Measurements from ENCODE around the gene NPAS3. TPM values are rescaled to one million over a fixed set of nuclear protein-coding genes. Genes with fewer than 3 reads are reported as not detected.

Gene NPAS3
- total and polyA plus RNA-seq, 7 donors = 0.36 to 6.4 (median 4.6) TPM; not detected in 2

- Histone ChIP-seq H3K4me3 (no peak overlapping the region), H3K4me1 (no peaks in the 10 kb centered on the region), H3K27ac (no peak overlapping the region), H3K27me3 (no peaks in the 10 kb centered on the region), H3K36me3 (no peaks in the 10 kb centered on the region), H3K9me3 (no peaks in the 10 kb centered on the region)
- no peak for TF ChIP-seq EP300 (IDR thresholded peaks at IDR 0.05)
- TF ChIP-seq POLR2AphosphoS5 (IDR thresholded peaks at IDR 0.05) = no peak
- no peak for TF ChIP-seq POLR2A (IDR thresholded peaks at IDR 0.05)
- TF ChIP-seq CTCF (IDR thresholded peaks at IDR 0.05) = no peak
- intact Hi-C loops (cut with DNase I) = no loop called here
- 22 to 48% methylated on average over 4 of the region's 4 CpGs for WGBS, 2 donors
- DNase-seq = no peak
Measured at GRCh38 chr14:33475623-33476022, 536.9 kb downstream of the NPAS3 start.

GRCh38 chr14:33477797-33478196 is 539.1 kb downstream of the NPAS3 start:
- Histone ChIP-seq H3K4me3 (no peak overlapping the region), H3K36me3 (no peaks in the 10 kb centered on the region), H3K4me1 (no peaks in the 10 kb centered on the region), H3K9me3 (no peaks in the 10 kb centered on the region), H3K27me3 (no peaks in the 10 kb centered on the region), H3K27ac (no peak overlapping the region)
- no peak for TF ChIP-seq POLR2AphosphoS5 (IDR thresholded peaks at IDR 0.05)
- no peak for TF ChIP-seq POLR2A (IDR thresholded peaks at IDR 0.05)
- no peak for DNase-seq
- intact Hi-C loops (cut with DNase I) = no loop called here
- WGBS, 2 donors = 74 to 76% methylated on average over 3 of the region's 3 CpGs

GRCh38 chr14:33480071-33480886 is 541.6 kb downstream of the NPAS3 start:
- H3K27me3 ChIP-seq = no peaks in the 10 kb centered on the region
- intact Hi-C loops (cut with DNase I) = no loop called here
- H3K36me3 ChIP-seq = no peaks in the 10 kb centered on the region
- 79 to 86% methylated on average over 9 of the region's 9 CpGs for WGBS, 2 donors
- TF ChIP-seq EP300 (IDR thresholded peaks at IDR 0.05) = no peak
- TF ChIP-seq CTCF (IDR thresholded peaks at IDR 0.05) = no peak
- TF ChIP-seq POLR2AphosphoS5 (IDR thresholded peaks at IDR 0.05) = no peak
- no peak for TF ChIP-seq POLR2A (IDR thresholded peaks at IDR 0.05)
- no peak for DNase-seq
- H3K4me3 ChIP-seq = no peak overlapping the region
- no peaks in the 10 kb centered on the region for H3K9me3 ChIP-seq
- no peak overlapping the region for H3K27ac ChIP-seq
- H3K4me1 ChIP-seq = no peaks in the 10 kb centered on the region

GRCh38 chr14:33480887-33481184 is 542.2 kb downstream of the NPAS3 start:
- no peak overlapping the region for H3K4me3 ChIP-seq
- no peak overlapping the region for H3K27ac ChIP-seq
- TF ChIP-seq POLR2AphosphoS5 (IDR thresholded peaks at IDR 0.05) (no peak), EP300 (IDR thresholded peaks at IDR 0.05) (no peak), POLR2A (IDR thresholded peaks at IDR 0.05) (no peak), CTCF (IDR thresholded peaks at IDR 0.05) (no peak)
- no peaks in the 10 kb centered on the region for H3K4me1 ChIP-seq
- 85 to 92% methylated on average over 3 of the region's 3 CpGs for WGBS, 2 donors
- no peaks in the 10 kb centered on the region for H3K27me3 ChIP-seq
- intact Hi-C loops (cut with DNase I) = no loop called here
- no peaks in the 10 kb centered on the region for H3K36me3 ChIP-seq
- DNase-seq = no peak
- H3K9me3 ChIP-seq = no peaks in the 10 kb centered on the region

GRCh38 chr14:33483110-33483509 is 544.4 kb downstream of the NPAS3 start:
- DNase-seq = no peak
- no peaks in the 10 kb centered on the region for H3K4me1 ChIP-seq
- no peak for TF ChIP-seq POLR2AphosphoS5 (IDR thresholded peaks at IDR 0.05)
- no peak for TF ChIP-seq POLR2A (IDR thresholded peaks at IDR 0.05)
- TF ChIP-seq EP300 (IDR thresholded peaks at IDR 0.05) = no peak
- TF ChIP-seq CTCF (IDR thresholded peaks at IDR 0.05) = no peak
- intact Hi-C loops (cut with DNase I) = no loop called here
- H3K27me3 ChIP-seq = no peaks in the 10 kb centered on the region
- H3K4me3 ChIP-seq = no peak overlapping the region
- H3K27ac ChIP-seq = no peak overlapping the region
- H3K9me3 ChIP-seq = no peaks in the 10 kb centered on the region
- 89 to 91% methylated on average over 6 of the region's 6 CpGs for WGBS, 2 donors
- H3K36me3 ChIP-seq = no peaks in the 10 kb centered on the region

Measured in sigmoid colon (tissue), 7 donors.